OCI-LY3 (cell line): Measurements from ENCODE around the gene FAT1.

Source experiments
- H2AFZ ChIP-seq: fragments of 200-600, 300-600 bp; shearing (Covaris generic); 2 replicates; pipeline ENCODE4 v1.6.0; 2014; ENCODE audit warnings: antibody characterized with exemption, low read depth, low read length
- H3K27ac ChIP-seq: fragments of 200-600, 300-600 bp; sonication (generic); 2 replicates; pipeline ENCODE4 v1.5.1; 2014; ENCODE audit warnings: mild to moderate bottlenecking, low read length, moderate library complexity, mixed read lengths
- H3K27me3 ChIP-seq: fragments of 200-600, 300-600 bp; sonication (generic); 2 replicates; pipeline ENCODE4 v1.6.1; 2014; ENCODE audit warnings: low read depth, low read length, mixed read lengths
- H3K36me3 ChIP-seq: fragments of 200-600, 300-600 bp; sonication (generic); replicated peaks from 2 replicates; pipeline ENCODE3; 2014; ENCODE audit warnings: low read depth, low read length, mixed read lengths
- H3K4me1 ChIP-seq: fragments of 300-600, 200-600 bp; sonication (generic); 2 replicates; pipeline ENCODE4 v1.6.1; 2014; ENCODE audit warnings: low read length, mixed read lengths
- H3K4me2 ChIP-seq: fragments of 200-600, 300-600 bp; sonication (generic); 2 replicates; pipeline ENCODE4 v1.6.1; 2014; ENCODE audit warnings: low read length, mixed read lengths
- H3K4me3 ChIP-seq: fragments of 300-600, 200-600 bp; sonication (generic); 2 replicates; pipeline ENCODE4 v1.5.1; 2014; ENCODE audit warnings: antibody characterized with exemption, mild to moderate bottlenecking, low read length, moderate library complexity
- H3K79me2 ChIP-seq: fragments of 300-600, 200-600 bp; shearing (Covaris generic); 2 replicates; pipeline ENCODE4 v1.6.1; 2014; ENCODE audit warnings: mild to moderate bottlenecking, low read length, mixed read lengths
- H3K9ac ChIP-seq: fragments of 300-600, 200-600 bp; shearing (Covaris generic); 2 replicates; pipeline ENCODE4 v1.6.0; 2014; ENCODE audit warnings: mild to moderate bottlenecking, low read length, moderate library complexity
- H3K9me3 ChIP-seq: fragments of 200-600, 300-600 bp; shearing (Covaris generic); 2 replicates; pipeline ENCODE4 v1.6.1; 2014; ENCODE audit warnings: low read length, mixed read lengths; ENCODE audit not compliant: insufficient read depth
- H4K20me1 ChIP-seq: fragments of 200-600, 300-600 bp; sonication (generic); 2 replicates; pipeline ENCODE4 v1.6.1; 2016; ENCODE audit warnings: low read length, mixed read lengths; ENCODE audit not compliant: insufficient read depth
- EZH2phosphoT487 ChIP-seq: fragments of 200-600 bp; shearing (Covaris generic); IDR thresholded peaks from 2 replicates; pipeline ENCODE4 v1.6.1; 2018; ENCODE audit warnings: antibody characterized with exemption, mixed run types, low read depth
- TF ChIP-seq, protein P1 (sequence below): fragments of 200-600, 300-600 bp; sonication (generic); IDR thresholded peaks from 2 replicates; pipeline ENCODE4 v1.5.1; 2014; ENCODE audit warnings: antibody characterized with exemption, low read length, low read depth

FAT1 gene, protein sequence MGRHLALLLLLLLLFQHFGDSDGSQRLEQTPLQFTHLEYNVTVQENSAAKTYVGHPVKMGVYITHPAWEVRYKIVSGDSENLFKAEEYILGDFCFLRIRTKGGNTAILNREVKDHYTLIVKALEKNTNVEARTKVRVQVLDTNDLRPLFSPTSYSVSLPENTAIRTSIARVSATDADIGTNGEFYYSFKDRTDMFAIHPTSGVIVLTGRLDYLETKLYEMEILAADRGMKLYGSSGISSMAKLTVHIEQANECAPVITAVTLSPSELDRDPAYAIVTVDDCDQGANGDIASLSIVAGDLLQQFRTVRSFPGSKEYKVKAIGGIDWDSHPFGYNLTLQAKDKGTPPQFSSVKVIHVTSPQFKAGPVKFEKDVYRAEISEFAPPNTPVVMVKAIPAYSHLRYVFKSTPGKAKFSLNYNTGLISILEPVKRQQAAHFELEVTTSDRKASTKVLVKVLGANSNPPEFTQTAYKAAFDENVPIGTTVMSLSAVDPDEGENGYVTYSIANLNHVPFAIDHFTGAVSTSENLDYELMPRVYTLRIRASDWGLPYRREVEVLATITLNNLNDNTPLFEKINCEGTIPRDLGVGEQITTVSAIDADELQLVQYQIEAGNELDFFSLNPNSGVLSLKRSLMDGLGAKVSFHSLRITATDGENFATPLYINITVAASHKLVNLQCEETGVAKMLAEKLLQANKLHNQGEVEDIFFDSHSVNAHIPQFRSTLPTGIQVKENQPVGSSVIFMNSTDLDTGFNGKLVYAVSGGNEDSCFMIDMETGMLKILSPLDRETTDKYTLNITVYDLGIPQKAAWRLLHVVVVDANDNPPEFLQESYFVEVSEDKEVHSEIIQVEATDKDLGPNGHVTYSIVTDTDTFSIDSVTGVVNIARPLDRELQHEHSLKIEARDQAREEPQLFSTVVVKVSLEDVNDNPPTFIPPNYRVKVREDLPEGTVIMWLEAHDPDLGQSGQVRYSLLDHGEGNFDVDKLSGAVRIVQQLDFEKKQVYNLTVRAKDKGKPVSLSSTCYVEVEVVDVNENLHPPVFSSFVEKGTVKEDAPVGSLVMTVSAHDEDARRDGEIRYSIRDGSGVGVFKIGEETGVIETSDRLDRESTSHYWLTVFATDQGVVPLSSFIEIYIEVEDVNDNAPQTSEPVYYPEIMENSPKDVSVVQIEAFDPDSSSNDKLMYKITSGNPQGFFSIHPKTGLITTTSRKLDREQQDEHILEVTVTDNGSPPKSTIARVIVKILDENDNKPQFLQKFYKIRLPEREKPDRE (N-terminal part only)

DNA sequence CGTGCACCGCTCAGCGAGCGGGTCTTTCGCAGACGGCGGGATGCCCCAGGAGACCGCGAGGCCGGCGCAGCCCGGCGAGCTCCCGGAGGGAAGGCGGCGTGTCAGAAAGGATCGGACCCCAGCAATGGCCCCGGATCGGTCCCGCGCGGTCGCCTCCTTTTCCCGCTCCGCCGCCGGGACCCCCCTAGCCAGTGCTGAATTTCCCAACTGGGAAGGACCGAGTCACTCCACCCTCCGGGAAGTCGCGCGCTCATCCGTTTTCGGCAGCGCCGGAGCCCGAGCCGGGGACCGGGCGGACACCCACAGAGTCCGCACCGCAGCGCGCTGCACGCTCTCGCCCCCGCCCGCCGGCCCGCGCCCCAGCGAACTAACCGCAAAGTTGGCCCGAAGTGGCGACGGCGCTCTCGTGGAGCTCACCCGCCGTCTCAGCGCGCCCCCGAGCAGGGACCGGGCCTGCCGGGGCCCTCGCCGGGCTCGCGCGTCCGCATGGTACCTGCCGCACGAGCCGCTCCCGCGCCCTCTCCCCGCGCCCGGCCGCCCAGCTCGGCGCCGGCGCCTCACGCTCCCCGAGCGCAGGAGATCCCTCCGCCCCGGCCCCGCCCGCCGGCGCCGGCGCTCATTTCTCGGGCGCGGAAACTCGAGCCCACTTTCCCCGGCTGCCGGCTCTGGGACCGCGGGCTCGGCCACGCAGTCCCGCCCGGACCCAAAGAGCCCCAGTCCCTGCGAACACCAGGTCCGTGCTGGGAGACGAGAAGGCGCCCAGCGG, at the start of gene FAT1:
Gene FAT1, minus strand, starts transcription at position 565 of the 766 bp plus-strand sequence. CDS start 14,029 bp downstream, outside the sequence.
- Histone ChIP-seq H3K4me2 (no peak within 1 kb of the TSS), H3K4me1 (no peaks in the 10 kb centered on the region), H3K36me3 (no peaks in the 10 kb centered on the region), H3K9ac (no peak within 1 kb of the TSS), H3K27ac (no peak within 1 kb of the TSS), H4K20me1 (no peaks in the 10 kb centered on the region), H3K27me3 (no peaks in the 10 kb centered on the region), H3K79me2 (no peaks in the 10 kb centered on the region), H3K4me3 (no peak within 1 kb of the TSS), H2AFZ (no peak within 1 kb of the TSS), H3K9me3 (no peaks in the 10 kb centered on the region)
- TF ChIP-seq, protein P1, sequence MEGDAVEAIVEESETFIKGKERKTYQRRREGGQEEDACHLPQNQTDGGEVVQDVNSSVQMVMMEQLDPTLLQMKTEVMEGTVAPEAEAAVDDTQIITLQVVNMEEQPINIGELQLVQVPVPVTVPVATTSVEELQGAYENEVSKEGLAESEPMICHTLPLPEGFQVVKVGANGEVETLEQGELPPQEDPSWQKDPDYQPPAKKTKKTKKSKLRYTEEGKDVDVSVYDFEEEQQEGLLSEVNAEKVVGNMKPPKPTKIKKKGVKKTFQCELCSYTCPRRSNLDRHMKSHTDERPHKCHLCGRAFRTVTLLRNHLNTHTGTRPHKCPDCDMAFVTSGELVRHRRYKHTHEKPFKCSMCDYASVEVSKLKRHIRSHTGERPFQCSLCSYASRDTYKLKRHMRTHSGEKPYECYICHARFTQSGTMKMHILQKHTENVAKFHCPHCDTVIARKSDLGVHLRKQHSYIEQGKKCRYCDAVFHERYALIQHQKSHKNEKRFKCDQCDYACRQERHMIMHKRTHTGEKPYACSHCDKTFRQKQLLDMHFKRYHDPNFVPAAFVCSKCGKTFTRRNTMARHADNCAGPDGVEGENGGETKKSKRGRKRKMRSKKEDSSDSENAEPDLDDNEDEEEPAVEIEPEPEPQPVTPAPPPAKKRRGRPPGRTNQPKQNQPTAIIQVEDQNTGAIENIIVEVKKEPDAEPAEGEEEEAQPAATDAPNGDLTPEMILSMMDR: no peak
- TF ChIP-seq EZH2phosphoT487: no peak

DNA sequence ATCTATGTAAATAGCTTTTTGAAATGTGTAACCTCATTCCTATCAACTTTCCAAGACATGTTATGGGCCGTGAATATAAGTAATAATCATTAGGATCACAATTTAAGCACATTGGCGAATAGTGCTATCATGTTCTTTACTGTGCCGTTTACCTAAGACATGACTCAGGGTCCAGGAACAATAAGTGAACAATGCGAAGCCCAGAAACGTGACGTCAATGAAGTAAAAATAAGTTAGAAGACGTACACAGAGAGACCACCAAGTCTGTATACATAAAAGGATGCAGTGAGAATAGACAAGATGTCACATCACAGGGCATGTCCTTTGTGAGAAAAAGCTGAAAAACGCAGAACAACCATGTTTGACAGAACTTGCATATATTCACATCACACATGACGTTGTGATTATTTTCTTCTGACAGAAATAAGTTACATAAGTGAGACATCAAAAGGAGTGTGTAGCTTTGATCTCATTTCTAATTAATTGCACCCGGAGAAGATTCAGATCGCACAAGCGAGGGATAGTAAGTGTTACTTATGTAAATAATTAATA, 49.4 kb upstream of the FAT1 start:
- H3K79me2 ChIP-seq: no peaks in the 10 kb centered on the region
- no peak for TF ChIP-seq EZH2phosphoT487
- TF ChIP-seq, protein P1: no peak
- no peak overlapping the region for H2AFZ ChIP-seq
- H3K4me2 ChIP-seq: no peak overlapping the region
- H3K27me3 ChIP-seq: no peaks in the 10 kb centered on the region
- no peaks in the 10 kb centered on the region for H3K9me3 ChIP-seq
- H3K9ac ChIP-seq: no peak overlapping the region
- no peak overlapping the region for H3K27ac ChIP-seq
- no peaks in the 10 kb centered on the region for H3K36me3 ChIP-seq
- no peaks in the 10 kb centered on the region for H3K4me1 ChIP-seq
- H4K20me1 ChIP-seq: no peaks in the 10 kb centered on the region
- H3K4me3 ChIP-seq: no peak overlapping the region

DNA sequence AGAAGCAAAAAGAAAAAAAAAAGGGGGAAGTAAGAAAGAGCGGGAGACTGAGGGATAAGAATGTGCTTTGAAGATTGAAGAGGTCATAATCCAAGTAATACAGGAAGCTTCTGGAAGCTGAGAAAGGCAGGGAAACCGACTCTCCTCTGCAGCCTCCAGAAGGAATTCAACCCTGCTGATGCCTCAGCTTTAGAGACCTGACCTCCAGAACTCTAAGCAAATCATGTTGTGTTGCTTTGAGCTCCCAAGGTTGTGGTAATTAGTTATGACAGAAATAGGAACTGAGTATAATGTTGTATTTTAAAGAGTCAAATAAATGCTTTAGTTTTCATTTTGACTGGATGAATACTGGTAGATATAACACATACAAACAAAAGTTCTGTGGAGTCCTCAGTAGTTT, 48.0 kb upstream of the FAT1 start:
- H2AFZ ChIP-seq: no peak overlapping the region
- no peaks in the 10 kb centered on the region for H3K36me3 ChIP-seq
- H3K4me3 ChIP-seq: no peak overlapping the region
- no peaks in the 10 kb centered on the region for H3K79me2 ChIP-seq
- no peak overlapping the region for H3K27ac ChIP-seq
- H3K27me3 ChIP-seq: no peaks in the 10 kb centered on the region
- H3K9ac ChIP-seq: no peak overlapping the region
- TF ChIP-seq EZH2phosphoT487: no peak
- TF ChIP-seq, protein P1: no peak
- H3K4me2 ChIP-seq: no peak overlapping the region
- H4K20me1 ChIP-seq: no peaks in the 10 kb centered on the region
- no peaks in the 10 kb centered on the region for H3K4me1 ChIP-seq
- no peaks in the 10 kb centered on the region for H3K9me3 ChIP-seq
